GM20000 (cell line): ENCODE measurements around the gene STPG3.
A peak's percentile ranks its signal among the peaks of the same experiment; 100 is the strongest.

Source experiments
- DNase-seq: peaks from one replicate; pipeline ENCODE4 v3.0.0; 2012; ENCODE audit warnings: low spot score
- TF ChIP-seq, protein P1 (sequence below): IDR thresholded peaks from 2 replicates; pipeline ENCODE4 v1.5.1; 2012; ENCODE audit warnings: mild to moderate bottlenecking, control low read depth; ENCODE audit errors: extremely low read depth, missing control alignments

STPG3 gene

DNA sequence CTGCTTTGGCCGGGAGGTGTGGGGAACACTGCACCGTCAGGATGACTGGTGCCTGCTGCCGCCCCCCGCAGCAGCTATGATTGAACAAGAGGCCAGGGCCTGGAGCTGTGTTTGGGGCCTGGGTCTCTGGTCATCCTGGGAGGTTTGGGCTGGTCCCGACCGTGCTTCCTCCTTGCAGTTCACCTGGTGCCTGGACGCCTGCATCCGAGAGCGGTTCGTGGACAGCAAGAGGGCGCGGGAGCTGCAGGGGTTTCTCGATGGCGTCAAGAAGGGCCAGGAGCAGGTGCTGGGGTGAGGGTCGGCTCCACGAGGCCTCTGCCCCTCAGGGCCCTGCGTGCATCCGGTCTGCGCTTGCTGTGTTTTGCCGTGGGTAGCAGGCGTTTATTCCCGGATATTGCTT, 13.0 kb downstream of the STPG3 start:
- no peak for DNase-seq
- TF ChIP-seq, protein P1, sequence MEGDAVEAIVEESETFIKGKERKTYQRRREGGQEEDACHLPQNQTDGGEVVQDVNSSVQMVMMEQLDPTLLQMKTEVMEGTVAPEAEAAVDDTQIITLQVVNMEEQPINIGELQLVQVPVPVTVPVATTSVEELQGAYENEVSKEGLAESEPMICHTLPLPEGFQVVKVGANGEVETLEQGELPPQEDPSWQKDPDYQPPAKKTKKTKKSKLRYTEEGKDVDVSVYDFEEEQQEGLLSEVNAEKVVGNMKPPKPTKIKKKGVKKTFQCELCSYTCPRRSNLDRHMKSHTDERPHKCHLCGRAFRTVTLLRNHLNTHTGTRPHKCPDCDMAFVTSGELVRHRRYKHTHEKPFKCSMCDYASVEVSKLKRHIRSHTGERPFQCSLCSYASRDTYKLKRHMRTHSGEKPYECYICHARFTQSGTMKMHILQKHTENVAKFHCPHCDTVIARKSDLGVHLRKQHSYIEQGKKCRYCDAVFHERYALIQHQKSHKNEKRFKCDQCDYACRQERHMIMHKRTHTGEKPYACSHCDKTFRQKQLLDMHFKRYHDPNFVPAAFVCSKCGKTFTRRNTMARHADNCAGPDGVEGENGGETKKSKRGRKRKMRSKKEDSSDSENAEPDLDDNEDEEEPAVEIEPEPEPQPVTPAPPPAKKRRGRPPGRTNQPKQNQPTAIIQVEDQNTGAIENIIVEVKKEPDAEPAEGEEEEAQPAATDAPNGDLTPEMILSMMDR = no peak

DNA sequence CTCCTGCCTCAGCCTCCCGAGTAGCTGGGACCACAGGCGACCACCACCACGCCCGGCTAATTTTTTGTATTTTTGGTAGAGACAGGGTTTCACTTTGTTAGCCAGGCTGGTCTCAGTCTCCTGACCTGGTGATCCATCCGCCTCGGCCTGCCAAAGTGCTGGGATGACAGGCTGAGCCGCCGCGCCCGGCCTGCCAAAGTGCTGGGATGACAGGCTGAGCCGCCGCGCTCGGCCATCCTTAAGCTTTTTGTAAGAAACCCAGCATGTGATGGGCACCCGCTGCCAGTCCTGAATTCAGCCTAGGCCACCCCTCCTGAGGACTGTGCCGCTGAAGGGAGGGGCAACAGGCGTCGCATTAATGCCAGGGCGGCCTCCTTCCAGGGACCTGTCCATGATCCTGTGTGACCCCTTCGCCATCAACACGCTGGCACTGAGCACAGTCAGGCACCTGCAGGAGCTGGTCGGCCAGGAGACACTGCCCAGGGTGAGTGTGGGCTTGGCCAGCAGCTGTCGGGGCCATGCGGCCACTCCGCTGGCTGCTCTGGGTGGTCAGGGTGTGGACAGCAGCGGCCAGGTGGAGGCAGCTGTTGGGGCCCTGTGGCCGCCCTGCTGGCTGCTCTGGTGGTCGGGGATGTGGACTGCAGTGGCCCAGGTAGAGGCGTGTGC, 14.5 kb downstream of the STPG3 start:
- DNase-seq = no peak
- TF ChIP-seq, protein P1 = no peak

DNA sequence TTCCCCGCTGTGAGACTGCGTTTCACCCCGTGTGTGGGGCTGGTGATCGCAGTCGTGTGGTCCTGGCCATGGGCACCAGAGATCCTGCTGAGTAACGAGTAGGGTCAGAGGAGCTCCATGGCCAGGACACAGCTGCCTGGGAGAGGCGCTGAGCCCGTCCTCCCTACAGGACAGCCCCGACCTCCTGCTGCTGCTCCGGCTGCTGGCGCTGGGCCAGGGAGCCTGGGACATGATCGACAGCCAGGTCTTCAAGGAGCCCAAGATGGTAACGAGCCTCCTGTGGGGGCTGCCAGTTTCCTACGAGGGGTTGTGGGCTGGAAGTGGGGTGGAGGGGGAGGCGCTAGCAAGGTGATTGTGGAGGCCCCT, 15.1 kb downstream of the STPG3 start:
- TF ChIP-seq, protein P1 = no peak
- no peak for DNase-seq

DNA sequence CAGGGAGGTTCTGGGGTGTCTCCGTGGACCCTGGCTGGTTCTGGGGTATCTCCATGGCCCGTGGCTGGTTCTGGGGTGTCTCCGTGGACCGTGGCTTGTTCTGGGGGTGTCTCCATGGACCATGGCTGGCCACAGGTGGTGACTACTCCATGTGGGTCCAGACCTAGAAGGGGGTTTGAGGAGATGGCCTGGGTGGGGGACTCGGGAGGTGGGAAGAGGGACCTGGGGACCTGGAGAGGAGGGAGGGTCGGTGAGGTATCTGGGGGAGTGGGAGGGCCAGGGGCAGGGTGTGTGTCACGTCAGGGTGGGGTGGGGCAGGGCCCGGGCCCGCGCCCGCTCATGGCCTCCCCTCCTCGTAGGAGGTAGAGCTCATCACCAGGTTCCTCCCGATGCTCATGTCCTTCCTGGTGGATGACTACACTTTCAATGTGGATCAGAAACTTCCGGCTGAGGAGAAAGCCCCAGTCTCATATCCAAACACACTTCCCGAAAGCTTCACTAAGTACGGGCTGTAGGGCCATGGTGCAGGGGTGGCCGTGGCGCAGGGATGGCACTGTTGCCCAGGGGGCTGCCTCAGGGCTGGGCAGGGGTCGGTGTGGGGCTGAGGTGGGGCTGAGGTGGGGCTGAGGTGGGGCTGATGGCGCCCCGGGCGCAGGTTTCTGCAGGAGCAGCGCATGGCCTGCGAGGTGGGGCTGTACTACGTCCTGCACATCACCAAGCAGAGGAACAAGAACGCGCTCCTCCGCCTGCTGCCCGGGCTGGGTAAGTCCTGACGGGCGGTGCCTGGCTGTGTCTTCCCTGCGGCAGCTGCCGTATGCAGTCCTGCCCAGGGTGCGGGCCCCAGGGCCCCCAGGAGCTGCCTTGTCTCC, 15.7 kb downstream of the STPG3 start:
- DNase-seq = no peak

DNA sequence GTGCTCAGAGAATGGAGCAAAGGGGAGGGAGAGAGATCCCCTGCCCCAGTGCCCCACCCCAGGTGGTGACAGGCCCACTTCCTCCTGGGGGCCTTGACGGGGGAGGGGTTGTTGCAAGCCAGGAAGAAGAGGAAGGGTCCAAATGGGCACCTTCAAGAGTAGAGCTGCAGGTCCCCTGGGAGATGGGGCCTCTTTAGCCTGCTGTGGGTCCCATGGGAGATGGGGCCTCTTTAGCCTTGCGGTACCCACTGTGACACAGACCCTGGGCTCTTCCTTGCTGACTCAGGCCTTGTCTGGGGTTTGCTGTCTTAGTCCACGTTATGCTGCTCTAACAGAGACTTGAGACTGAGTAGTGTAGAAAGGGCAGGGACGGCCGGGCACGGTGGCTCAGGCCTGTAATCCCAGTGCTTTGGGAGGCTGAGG, 16.9 kb downstream of the STPG3 start:
- DNase-seq = peak; percentile 68
- TF ChIP-seq, protein P1 = no peak

More for the DNA sequence above, 15.7 kb downstream of the STPG3 start:
- TF ChIP-seq, protein P1 = no peak

DNA sequence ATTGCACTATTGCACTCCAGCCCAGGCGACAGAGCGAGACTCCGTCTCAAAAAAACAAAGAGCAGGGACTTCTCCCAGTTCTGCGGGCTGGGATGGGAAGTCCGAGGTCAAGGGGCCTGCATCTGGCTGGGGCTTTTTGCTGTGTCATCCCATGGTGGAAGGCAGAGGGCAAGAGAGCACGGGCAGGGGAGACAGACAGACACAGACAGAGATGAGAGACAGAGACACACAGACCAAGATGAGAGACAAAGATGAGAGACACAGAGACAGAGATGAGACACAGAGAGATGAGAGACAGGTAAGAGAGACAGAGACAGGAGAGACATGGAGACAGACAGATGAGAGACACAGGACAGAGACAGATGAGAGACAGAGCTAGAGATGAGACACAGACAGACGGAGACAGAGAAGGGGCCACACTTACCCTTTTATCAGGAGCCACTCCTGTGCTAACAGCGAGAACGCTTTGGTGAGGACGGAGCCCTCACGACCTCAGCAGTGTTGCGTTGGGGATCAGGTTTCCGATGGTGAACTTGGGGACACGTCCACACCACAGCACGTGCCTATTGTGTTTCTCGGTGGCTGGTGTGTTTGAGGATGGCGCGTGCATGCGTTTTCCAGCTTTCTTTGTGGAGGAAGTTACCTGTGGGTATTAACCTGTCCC, 17.6 kb downstream of the STPG3 start:
- TF ChIP-seq, protein P1 = no peak
- no peak for DNase-seq
